Activated CD8-positive, alpha-beta T cell treated with anti-CD3 and anti-CD28 coated beads for 36 hours (primary cell): ENCODE results near the gene DMPK. TPM values are rescaled to one million over a fixed set of nuclear protein-coding genes. Genes with fewer than 3 reads are reported as not detected.

Experiments
- ATAC-seq: fragments of 200-7000 bp; cut with Tn5 transposase; one replicate; pipeline ENCODE4 v1.10.0; 2021; ENCODE audit warnings: mild to moderate bottlenecking, moderate library complexity
- CTCF ChIA-PET: fragments of 350-600 bp; sonication (Branson Sonifier 250); formaldehyde crosslinking; loops from one replicate; lab custom pipeline; 2021; ENCODE audit warnings: antibody characterized with exemption; lab: Charles Lee
- POLR2A ChIA-PET: fragments of 350-600 bp; sonication (Branson Sonifier 250); formaldehyde crosslinking; loops from one replicate; lab custom pipeline; 2021; ENCODE audit warnings: antibody characterized with exemption; lab: Charles Lee
- DNase-seq: peaks from one replicate; pipeline ENCODE4 v3.0.0-alpha.2; 2020
- H3K27ac Mint-ChIP-seq: one replicate; pipeline ENCODE4 v1.8.0; 2021; ENCODE audit warnings: mild to moderate bottlenecking, mixed read lengths
- H3K27me3 Mint-ChIP-seq: one replicate; pipeline ENCODE4 v1.8.0; 2021; ENCODE audit warnings: mixed read lengths
- H3K36me3 Mint-ChIP-seq: one replicate; pipeline ENCODE4 v1.8.0; 2021; ENCODE audit warnings: low read depth, mixed read lengths
- H3K4me1 Mint-ChIP-seq: one replicate; pipeline ENCODE4 v1.8.0; 2021; ENCODE audit warnings: low read depth, mixed read lengths
- H3K4me3 Mint-ChIP-seq: one replicate; pipeline ENCODE4 v1.8.0; 2021; ENCODE audit warnings: mild to moderate bottlenecking, moderate library complexity, mixed read lengths
- H3K9me3 Mint-ChIP-seq: one replicate; pipeline ENCODE4 v1.8.0; 2021; ENCODE audit warnings: mixed read lengths
- CTCF ChIP-seq: fragments of 200-600 bp; IDR thresholded peaks from one replicate; pipeline ENCODE4 v1.8.0; 2022; ENCODE audit warnings: antibody characterized with exemption, mild to moderate bottlenecking
- intact Hi-C: fragments of 100-400 bp; cut with micrococcal nuclease; formaldehyde crosslinking; loops from one replicate; pipeline ENCODE4 v1.10.0; 2022
- total RNA-seq, 2 experiments: library from RNA; stranded (reverse); gene quantifications; one replicate each; pipeline ENCODE4 v1.2.3, GENCODE V29; 2021

Gene DMPK
- total RNA-seq, 2 experiments from 2014 or later: 5.8 to 8.0 TPM

DNA sequence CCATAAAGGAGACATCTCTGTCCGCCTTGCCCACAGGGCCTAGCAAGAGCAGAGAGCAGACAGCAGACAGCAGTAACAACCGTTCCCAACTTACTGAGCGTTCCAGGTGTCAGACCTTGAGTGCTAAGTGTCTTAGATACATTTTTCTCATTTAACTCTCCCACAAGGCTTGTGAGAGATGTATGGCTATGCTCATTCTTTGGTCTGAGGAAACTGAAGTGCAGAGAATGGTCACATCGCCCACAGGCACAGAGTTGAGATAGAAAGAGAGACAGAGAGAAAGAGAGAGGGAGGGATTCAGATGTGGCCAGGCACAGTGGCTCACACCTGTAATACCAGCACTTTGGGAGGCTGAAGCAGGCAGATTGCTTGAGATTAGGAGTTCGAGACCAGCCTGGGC is 34.8 kb downstream of the DMPK start:
- no peak for TF ChIP-seq CTCF
- Mint-ChIP-seq H3K4me3 (no peak overlapping the region), H3K36me3 (no peaks in the 10 kb centered on the region), H3K9me3 (no peaks in the 10 kb centered on the region), H3K27ac (no peak overlapping the region), H3K4me1 (no peaks in the 10 kb centered on the region), H3K27me3 (peaks cover 6% of the 10 kb centered on the region)
- DNase-seq (no peak), ATAC-seq (no peak)
- intact Hi-C loops: no loop called here
- ChIA-PET CTCF (no interaction called here), POLR2A (no interaction called here)

- Mint-ChIP-seq H3K36me3 (no peaks in the 10 kb centered on the region), H3K27ac (no peak overlapping the region), H3K4me1 (no peaks in the 10 kb centered on the region), H3K9me3 (no peaks in the 10 kb centered on the region), H3K4me3 (no peak overlapping the region), H3K27me3 (peaks cover 6% of the 10 kb centered on the region)
- DNase-seq (no peak), ATAC-seq (no peak)
- no peak for TF ChIP-seq CTCF
- intact Hi-C loops: no loop called here
- ChIA-PET CTCF (no interaction called here), POLR2A (no interaction called here)
These were observed 35.4 kb downstream of the DMPK start for GRCh38 chr19:45746866-45747265.

DNA sequence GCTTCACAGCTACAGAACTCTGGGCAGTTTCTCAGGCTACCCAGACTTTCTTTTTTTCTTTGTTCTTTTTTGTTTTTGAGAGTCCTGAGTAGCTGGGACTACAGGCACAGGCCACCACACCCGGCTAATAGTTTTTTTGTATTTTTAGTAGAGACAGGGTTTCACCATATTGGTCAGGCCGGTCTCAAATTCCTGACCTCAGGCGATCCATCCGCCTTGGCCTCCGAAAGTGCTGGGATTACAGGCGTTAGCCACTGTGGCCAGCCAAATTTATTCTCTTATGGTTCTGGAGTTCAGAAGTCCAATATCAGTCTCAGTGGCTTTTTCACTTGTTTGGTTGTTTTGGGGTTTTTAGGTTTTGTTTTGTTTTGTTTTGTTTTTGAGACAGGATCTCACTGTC is 36.7 kb downstream of the DMPK start:
- TF ChIP-seq CTCF: no peak
- no peak for ATAC-seq
- Mint-ChIP-seq H3K27ac (no peak overlapping the region), H3K27me3 (peaks cover 6% of the 10 kb centered on the region), H3K4me3 (no peak overlapping the region), H3K36me3 (no peaks in the 10 kb centered on the region), H3K4me1 (no peaks in the 10 kb centered on the region), H3K9me3 (no peaks in the 10 kb centered on the region)
- POLR2A ChIA-PET: no interaction called here
- CTCF ChIA-PET: interaction anchor here (0.7 kb wide), 1 partner anchor 24 kb away, joined by 3 read pairs; no protein-coding TSS in a partner anchor
- DNase-seq: no peak
- intact Hi-C loops: no loop called here

GRCh38 chr19:45742969-45743368 is 39.3 kb downstream of the DMPK start:
- Mint-ChIP-seq H3K27ac (no peak overlapping the region), H3K36me3 (no peaks in the 10 kb centered on the region), H3K4me1 (no peaks in the 10 kb centered on the region), H3K9me3 (no peaks in the 10 kb centered on the region), H3K4me3 (no peak overlapping the region), H3K27me3 (peaks cover 8% of the 10 kb centered on the region)
- ATAC-seq (no peak), DNase-seq (no peak)
- ChIA-PET POLR2A (no interaction called here), CTCF (interaction anchor here (1.9 kb wide), 1 partner anchor 26 kb away, joined by 6 read pairs; the partner anchor contains the start of gene SIX5)
- intact Hi-C loops: no loop called here
- no peak for TF ChIP-seq CTCF

DNA sequence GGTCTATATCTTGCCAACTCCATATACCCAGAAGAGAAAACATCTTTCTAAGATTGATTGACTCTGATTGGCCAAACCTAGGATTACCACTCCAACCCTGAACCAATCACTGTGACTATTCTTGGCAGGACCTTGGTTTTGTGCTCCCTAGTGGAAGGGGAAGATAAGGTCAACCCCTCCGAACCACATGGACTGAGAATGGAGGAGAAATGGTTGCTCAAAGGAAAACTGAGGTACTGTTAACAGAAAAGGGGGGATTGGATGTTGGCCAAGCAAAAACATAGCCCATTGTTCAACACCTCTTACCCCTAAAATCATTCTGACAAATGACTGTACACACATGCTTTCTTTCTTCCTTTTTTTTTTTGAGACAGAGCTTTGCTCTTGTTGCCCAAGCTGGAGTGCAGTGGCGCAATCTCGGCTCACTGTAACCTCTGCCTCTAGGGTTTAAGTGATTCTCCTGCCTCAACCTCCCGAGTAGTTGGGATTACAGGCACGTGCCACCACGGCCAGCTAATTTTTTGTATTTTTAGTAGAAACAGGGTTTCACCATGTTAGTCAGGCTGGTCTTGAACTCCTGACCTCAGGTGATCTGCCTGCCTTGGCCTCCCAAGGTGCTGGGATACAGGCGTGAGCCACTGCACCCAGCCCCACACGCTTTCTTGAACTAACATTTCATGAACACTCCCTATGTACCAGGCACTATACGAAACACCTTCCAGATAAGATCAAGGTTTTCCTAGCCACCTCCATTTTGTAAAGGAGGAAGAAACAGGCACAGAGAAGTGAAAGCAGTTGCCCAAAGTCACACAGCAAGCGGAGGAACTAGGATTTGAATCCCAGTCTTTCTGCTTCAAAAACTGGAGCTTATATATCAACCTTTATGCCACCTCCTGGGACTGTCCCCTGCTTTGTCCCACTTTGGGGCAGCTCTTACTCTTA is 42.5 kb downstream of the DMPK start:
- POLR2A ChIA-PET: interaction anchor here (0.6 kb wide), 1 partner anchor 87 kb away, joined by 3 read pairs; no protein-coding TSS in a partner anchor
- Mint-ChIP-seq H3K9me3 (no peaks in the 10 kb centered on the region), H3K27ac (no peak overlapping the region), H3K27me3 (peaks cover 2% of the 10 kb centered on the region), H3K4me1 (no peaks in the 10 kb centered on the region), H3K36me3 (no peaks in the 10 kb centered on the region), H3K4me3 (no peak overlapping the region)
- no peak for DNase-seq
- CTCF ChIA-PET: no interaction called here
- no peak for ATAC-seq
- intact Hi-C loops: no loop called here
- TF ChIP-seq CTCF: no peak
